D341Med (cell line): ENCODE results near the gene RFX2.
"Not testable (repeated sequence)": the region's sequence is repeated elsewhere in the genome, so short reads cannot be mapped to it uniquely, and the experiment has no call there.

Experiments used
- DNase-seq: peaks from one replicate; pipeline ENCODE4 v3.0.0; 2012; ENCODE audit warnings: low spot score

The RFX2 gene

GRCh38 chr19:5990289-5990797, 120.0 kb downstream of the RFX2 start:
- DNase-seq, result peak; percentile 82

- DNase-seq, result no peak
Measured at GRCh38 chr19:5989388-5990074, 120.8 kb downstream of the RFX2 start.

GRCh38 chr19:5988517-5989387, 121.5 kb downstream of the RFX2 start:
- no peak for DNase-seq

- DNase-seq, result peak; percentile 73
Measured at GRCh38 chr19:5987077-5987818, 123.1 kb downstream of the RFX2 start.

- DNase-seq, result not testable (repeated sequence)
Measured at GRCh38 chr19:5985837-5986236, 124.5 kb downstream of the RFX2 start.

- no peak for DNase-seq
Measured at GRCh38 chr19:5985098-5985783, 125.1 kb downstream of the RFX2 start.

GRCh38 chr19:5984600-5984999, 125.7 kb downstream of the RFX2 start:
- DNase-seq, result no peak

GRCh38 chr19:5983367-5983955, 126.8 kb downstream of the RFX2 start:
- DNase-seq, result no peak

GRCh38 chr19:5978606-5979552, 131.4 kb downstream of the RFX2 start:
- no peak for DNase-seq

GRCh38 chr19:5977785-5978605, 132.3 kb downstream of the RFX2 start, which contains the start of gene RANBP3:
Gene RANBP3 (minus strand): TSS chr19:5978140. CDS start chr19:5978082, 58 bp downstream.
- DNase-seq, result peak; percentile 100

- DNase-seq, result no peak
Measured at GRCh38 chr19:5977222-5977784, 133.0 kb downstream of the RFX2 start.

GRCh38 chr19:5976768-5977167, 133.5 kb downstream of the RFX2 start:
- no peak for DNase-seq

GRCh38 chr19:5975388-5975728, 134.9 kb downstream of the RFX2 start:
- no peak for DNase-seq

GRCh38 chr19:5974721-5975387, 135.4 kb downstream of the RFX2 start:
- DNase-seq, result no peak

GRCh38 chr19:5973867-5974635, 136.2 kb downstream of the RFX2 start:
- no peak for DNase-seq

GRCh38 chr19:5973376-5973775, 136.9 kb downstream of the RFX2 start:
- no peak for DNase-seq

- DNase-seq, result no peak
Measured at GRCh38 chr19:5972355-5972731, 138.0 kb downstream of the RFX2 start.
